ENCODE results near the gene FANCF. TPM values are rescaled to one million over a fixed set of nuclear protein-coding genes. Genes with fewer than 3 reads are reported as not detected.

FANCF gene
- total RNA-seq, 1 donor from 2014 or later = 9.4 TPM

- DNase-seq (ENCODE audit: extremely low spot score, unreplicated experiment) = no peak
- Mint-ChIP-seq H3K4me3 (ENCODE audit: unreplicated experiment) (peak overlapping the region; percentile 99), H3K9me3 (ENCODE audit: unreplicated experiment) (no peaks in the 10 kb centered on the region), H3K27me3 (ENCODE audit: unreplicated experiment) (no peaks in the 10 kb centered on the region), H3K27ac (ENCODE audit: unreplicated experiment) (peak overlapping the region; percentile 97), H3K4me1 (ENCODE audit: unreplicated experiment) (peaks cover 19% of the 10 kb centered on the region), H3K36me3 (ENCODE audit: unreplicated experiment) (no peaks in the 10 kb centered on the region)
- TF ChIP-seq CTCF (IDR thresholded peaks at IDR 0.05) = peak; percentile 60
Measured at GRCh38 chr11:22624742-22625447, 728 bp downstream of the FANCF start.

GRCh38 chr11:22617868-22618267 is 7.8 kb downstream of the FANCF start:
- Mint-ChIP-seq H3K27me3 (ENCODE audit: unreplicated experiment) (peaks cover 16% of the 10 kb centered on the region), H3K4me3 (ENCODE audit: unreplicated experiment) (no peak overlapping the region), H3K36me3 (ENCODE audit: unreplicated experiment) (no peaks in the 10 kb centered on the region), H3K27ac (ENCODE audit: unreplicated experiment) (no peak overlapping the region), H3K4me1 (ENCODE audit: unreplicated experiment) (no peaks in the 10 kb centered on the region), H3K9me3 (ENCODE audit: unreplicated experiment) (peaks cover 4% of the 10 kb centered on the region)
- no peak for DNase-seq (ENCODE audit: extremely low spot score, unreplicated experiment)
- no peak for TF ChIP-seq CTCF (IDR thresholded peaks at IDR 0.05)

GRCh38 chr11:22603933-22604332 is 21.7 kb downstream of the FANCF start:
- H3K36me3 Mint-ChIP-seq (ENCODE audit: unreplicated experiment) = no peaks in the 10 kb centered on the region
- no peak overlapping the region for H3K4me3 Mint-ChIP-seq (ENCODE audit: unreplicated experiment)
- DNase-seq (ENCODE audit: extremely low spot score, unreplicated experiment) = no peak
- no peaks in the 10 kb centered on the region for H3K4me1 Mint-ChIP-seq (ENCODE audit: unreplicated experiment)
- no peaks in the 10 kb centered on the region for H3K9me3 Mint-ChIP-seq (ENCODE audit: unreplicated experiment)
- no peak overlapping the region for H3K27ac Mint-ChIP-seq (ENCODE audit: unreplicated experiment)
- peaks cover 5% of the 10 kb centered on the region for H3K27me3 Mint-ChIP-seq (ENCODE audit: unreplicated experiment)
- no peak for TF ChIP-seq CTCF (IDR thresholded peaks at IDR 0.05)

GRCh38 chr11:22602504-22602903 is 23.1 kb downstream of the FANCF start:
- no peaks in the 10 kb centered on the region for H3K36me3 Mint-ChIP-seq (ENCODE audit: unreplicated experiment)

More at GRCh38 chr11:22602504-22602903, 23.1 kb downstream of the FANCF start:
- no peak for TF ChIP-seq CTCF (IDR thresholded peaks at IDR 0.05)
- H3K27ac Mint-ChIP-seq (ENCODE audit: unreplicated experiment) = no peak overlapping the region
- H3K9me3 Mint-ChIP-seq (ENCODE audit: unreplicated experiment) = no peaks in the 10 kb centered on the region
- H3K4me3 Mint-ChIP-seq (ENCODE audit: unreplicated experiment) = no peak overlapping the region
- H3K4me1 Mint-ChIP-seq (ENCODE audit: unreplicated experiment) = no peaks in the 10 kb centered on the region
- DNase-seq (ENCODE audit: extremely low spot score, unreplicated experiment) = no peak
- peaks cover 5% of the 10 kb centered on the region for H3K27me3 Mint-ChIP-seq (ENCODE audit: unreplicated experiment)
